DMS53 treated with DMSO at 0.1 percent for 48 hours (cell line): ENCODE measurements around the gene HELZ2.
A peak's percentile ranks its signal among the peaks of the same experiment; 100 is the strongest.
"Not testable (repeated sequence)": the region's sequence is repeated elsewhere in the genome, so short reads cannot be mapped to it uniquely, and the experiment has no call there.

Experiments
- DNase-seq: peaks from one replicate; lab custom pipeline; 2025; ENCODE audit not compliant: unreplicated experiment; lab: John Stamatoyannopoulos, UW

Gene HELZ2, protein sequence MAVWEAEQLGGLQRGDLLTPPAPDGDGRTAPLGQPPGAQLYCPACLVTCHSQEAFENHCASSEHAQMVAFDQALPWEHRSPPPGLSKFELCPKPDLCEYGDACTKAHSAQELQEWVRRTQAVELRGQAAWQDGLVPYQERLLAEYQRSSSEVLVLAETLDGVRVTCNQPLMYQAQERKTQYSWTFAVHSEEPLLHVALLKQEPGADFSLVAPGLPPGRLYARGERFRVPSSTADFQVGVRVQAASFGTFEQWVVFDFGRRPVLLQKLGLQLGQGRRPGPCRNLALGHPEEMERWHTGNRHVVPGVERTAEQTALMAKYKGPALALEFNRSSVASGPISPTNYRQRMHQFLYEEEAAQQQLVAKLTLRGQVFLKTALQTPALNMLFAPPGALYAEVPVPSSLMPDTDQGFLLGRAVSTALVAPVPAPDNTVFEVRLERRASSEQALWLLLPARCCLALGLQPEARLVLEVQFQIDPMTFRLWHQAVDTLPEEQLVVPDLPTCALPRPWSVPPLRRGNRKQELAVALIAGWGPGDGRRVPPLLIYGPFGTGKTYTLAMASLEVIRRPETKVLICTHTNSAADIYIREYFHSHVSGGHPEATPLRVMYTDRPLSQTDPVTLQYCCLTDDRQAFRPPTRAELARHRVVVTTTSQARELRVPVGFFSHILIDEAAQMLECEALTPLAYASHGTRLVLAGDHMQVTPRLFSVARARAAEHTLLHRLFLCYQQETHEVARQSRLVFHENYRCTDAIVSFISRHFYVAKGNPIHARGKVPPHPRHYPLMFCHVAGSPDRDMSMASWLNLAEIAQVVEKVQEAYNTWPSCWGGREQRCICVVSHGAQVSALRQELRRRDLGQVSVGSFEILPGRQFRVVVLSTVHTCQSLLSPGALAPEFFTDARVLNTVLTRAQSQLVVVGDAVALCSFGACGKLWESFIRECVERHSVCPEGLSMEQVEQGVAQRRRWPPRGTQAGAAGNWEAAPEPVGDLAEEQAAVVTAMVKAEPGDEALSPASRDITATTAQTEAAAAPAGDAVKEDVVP (N-terminal part only)

DNA sequence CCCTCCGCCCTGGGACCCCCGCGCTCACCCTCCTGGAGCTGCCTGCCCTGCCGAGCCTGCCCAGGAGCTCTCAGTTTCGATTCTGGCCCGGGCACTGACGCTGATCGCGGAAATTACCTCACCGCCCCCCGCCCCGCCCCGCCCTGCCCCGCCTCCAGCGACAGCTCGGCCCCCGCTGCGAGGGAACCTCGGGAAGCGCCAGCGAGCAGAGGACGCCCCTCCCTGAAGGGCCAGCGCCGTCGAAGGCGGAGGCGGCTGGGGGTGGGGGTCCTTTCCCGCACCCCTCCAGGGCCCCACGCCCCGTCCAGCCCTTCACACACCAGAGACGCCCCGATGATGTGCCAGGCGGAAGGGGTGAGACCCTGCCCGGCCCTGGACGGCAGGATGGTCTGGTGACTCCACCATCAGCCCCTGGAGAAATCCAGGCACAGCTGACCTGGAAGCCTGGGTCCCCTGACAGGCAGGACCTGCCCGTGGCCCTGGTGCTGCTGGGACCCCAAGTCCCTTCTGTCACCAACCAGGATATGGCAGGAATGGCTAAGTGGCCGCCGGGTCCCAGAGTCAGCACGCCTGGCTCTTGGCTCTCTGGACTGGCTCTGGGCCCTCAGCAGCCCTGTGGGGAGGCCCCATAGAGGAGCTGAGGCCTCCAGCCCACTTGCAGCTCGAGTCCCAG, at the start of gene HELZ2:
HELZ2 (minus strand) TSS at position 84 of the 673 bp plus-strand sequence. CDS start 1,854 bp downstream, outside the sequence.
- DNase-seq = peak; percentile 47

DNA sequence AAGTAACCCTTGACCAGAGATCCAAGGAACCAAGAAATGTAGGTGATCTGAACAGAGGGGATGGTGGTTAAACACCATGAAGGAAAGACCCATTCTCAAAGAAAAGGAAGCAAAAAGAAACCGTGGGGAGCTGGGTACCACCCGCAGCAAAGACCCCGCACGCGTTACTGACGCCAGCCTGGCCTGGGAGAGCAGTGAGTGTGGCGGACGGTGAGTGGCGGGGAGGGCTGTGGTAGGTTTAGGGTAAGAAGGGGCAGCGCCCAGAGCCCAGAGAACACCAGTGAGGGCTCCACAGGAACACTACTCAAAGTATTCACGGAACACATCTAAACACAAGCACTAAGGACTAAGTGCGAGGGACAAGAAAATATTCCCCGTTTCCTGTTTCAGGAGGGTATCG, 48.7 kb upstream of the HELZ2 start:
- DNase-seq = no peak

DNA sequence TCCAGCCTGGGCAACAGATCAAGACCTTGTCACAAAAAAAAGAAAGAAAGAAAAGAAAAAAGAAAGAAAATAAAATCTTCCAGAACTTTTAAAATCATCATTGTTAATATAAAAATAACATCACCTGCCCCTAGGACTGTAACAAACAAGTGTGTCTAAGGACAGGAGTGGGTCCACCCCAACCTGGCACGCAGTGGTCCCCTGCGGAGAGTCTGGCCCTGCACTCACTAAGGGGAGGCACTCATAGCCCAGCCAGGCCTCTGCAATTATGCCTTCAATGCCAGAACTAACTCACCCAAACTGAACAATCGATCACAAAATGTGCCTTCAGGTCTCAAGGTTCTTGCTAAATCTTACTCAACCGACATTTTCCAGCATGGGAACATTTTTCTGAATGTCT, 48.1 kb upstream of the HELZ2 start:
- DNase-seq = no peak

DNA sequence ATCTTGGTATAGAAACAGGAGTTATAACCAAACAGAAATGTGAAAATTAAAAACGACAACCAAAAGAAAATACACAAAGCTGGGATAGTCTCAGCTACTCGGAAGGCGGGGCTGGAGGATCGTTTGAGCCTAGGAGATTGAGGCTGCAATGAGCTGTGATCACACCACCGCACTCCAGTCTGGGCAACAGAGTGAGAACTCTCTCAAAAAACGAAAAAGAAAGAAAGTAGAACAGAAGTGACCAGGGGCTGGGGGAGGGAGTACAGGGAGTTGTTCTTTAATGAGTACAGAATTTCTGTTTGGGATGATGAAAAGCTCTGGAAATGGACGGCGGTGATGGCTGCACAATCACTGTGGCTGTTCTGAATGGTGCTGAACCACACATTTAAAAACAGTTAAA, 47.0 kb upstream of the HELZ2 start:
- DNase-seq = no peak

DNA sequence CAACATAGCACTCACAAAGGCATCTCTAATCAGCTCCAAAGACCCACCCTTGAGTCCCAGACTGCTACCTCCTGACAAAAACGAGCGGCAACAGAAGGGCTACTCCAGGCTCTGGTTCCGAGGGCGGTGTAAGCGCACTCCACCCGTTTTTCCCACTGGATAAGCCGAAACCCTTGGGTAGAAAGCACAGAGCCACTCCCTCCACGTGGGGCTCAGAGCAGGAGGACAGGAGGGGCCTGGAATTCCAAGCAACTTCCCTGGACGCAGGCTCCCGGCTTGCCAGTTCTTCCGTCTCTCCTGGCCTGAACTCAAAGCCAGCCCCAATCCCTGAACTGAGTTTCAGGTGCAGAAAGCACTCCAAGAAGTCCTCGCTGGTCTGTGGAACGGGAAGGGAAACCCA, 45.5 kb upstream of the HELZ2 start:
- DNase-seq = no peak

DNA sequence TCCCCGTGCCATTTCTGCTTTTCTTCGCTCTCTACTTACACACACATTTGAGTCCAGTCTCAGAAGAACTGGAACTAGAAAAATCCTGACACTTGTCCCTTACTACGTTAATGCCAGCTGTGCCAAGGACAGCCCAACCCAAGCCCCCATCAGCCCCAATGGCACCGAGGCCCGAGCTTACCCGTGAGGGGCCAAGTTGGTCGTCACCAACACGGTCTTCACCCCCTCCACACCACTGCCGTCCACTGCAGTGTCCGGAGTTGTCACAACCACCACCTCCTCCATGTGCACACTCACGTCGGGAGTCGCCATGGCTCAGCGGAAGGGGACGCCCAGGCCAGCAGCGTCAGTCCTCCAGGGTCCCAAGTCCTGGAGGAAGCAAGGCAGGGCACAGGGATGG, 45.0 kb upstream of the HELZ2 start:
- no peak for DNase-seq

DNA sequence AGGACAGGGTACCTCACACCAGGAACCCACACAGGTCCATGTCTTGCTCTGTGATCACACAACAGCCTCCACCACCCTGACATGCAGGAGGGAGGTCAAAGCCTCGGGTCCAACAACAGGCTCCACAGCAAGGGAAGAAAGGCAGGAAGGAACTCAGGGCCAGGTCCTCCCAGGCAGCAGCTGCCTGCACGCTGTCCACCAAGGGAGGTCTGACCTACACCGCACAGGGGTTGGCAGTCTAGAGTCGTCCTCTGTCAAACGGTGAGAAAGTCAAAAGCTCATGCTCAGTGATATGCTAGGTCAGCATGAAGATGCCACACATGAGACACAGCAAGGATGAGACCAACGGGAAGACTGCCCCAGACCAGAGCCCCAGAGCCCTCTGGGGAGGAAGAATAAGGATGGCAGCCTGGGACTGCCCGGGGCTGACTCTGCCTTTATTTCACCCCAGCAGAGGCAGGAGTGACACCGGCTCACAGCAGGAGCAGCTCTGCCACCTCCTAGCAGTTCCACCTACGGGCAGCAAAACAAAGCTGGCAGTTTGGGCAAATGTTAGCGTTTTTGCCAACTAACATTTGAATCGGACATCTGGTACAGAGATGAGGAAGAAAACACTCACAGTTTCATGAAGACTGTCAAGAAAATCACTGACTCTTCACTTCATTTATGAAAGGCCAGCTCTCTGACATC, 44.4 kb upstream of the HELZ2 start:
- DNase-seq = no peak

DNA sequence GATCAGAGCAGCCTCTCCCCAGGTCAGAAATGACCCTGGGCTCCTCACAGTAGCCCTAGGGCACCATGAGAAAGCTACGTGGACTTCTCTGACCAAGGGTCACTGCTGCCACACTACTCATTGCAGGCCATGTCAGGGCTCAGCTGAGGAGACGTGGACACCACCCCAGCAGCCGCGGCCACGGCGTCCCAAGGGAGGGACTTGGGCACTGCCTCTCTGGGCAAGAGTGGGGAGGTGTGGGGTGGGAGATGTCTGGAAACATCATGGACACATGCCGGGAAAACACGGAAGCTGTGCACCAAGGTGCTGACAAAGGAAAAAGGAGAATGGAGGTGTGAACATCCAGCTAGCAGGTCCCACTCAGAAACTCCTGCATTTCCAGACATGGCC, 43.8 kb upstream of the HELZ2 start:
- no peak for DNase-seq

DNA sequence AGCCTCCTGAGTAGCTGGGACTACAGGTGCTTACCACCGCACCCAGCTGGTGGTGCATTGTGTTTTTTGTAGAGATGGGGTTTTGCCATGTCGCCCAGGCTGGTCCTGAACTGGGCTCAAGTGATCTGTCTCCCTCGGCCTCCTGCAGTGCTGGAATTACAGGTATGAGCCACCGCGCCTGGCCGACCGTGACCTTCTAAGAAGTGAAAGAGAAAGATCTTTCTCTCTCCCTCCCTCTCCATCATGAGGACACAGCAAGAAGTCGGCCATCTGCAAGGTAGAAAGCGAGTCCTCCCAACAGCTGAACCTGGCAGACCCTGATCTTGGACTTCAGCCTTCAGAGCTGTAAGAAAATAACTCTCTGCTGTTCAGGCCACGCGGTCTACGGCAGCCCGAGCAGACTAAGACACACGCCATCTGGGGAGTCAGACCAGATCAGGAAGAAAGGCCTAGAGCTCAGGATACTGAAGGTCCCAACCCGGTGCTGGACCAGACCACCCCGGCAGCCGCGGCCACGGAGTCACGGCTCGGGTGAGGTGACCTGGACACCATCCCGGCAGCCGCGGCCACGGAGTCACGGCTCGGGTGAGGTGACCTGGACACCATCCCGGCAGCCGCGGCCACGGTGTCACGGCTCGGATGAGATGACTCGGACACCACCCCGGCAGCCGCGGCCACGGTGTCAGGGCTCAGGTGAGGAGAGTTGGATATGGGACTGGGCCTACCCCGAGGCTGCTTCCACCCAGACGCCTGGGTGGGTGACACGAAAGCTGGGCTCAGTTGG, 43.2 kb upstream of the HELZ2 start:
- DNase-seq = no peak

DNA sequence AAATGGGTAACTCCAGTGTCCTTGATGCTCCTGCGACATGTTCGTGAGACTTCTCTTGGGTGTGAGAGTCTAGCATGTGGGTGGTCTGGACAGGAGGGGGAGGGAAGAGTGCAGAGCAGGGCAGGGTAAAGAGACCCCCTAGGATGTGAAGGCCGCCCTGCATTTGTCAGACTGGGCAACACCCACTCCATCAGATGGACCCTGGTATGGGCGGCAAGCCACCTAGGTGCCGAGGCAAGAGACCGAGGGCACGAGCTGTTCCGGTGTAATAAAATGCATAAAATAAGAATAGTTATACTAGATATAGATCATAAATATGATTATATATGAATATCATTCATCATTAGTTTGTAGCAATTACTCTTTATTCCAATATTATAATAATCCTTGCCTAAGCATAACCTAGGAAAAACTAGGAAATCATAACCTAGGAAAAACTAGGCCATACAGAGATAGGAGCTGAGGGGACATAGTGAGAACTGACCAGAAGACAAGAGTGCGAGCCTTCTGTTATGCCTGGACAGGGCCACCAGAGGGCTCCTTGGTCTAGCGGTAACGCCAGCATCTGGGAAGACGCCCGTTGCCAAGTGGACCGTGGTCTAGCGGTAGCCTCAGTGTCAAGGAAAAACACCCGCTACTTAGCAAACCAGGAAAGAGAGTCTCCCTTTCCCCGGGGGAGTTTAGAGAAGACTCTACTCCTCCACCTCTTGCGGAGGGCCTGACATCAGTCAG, 40.0 kb upstream of the HELZ2 start:
- DNase-seq = not testable (repeated sequence)

DNA sequence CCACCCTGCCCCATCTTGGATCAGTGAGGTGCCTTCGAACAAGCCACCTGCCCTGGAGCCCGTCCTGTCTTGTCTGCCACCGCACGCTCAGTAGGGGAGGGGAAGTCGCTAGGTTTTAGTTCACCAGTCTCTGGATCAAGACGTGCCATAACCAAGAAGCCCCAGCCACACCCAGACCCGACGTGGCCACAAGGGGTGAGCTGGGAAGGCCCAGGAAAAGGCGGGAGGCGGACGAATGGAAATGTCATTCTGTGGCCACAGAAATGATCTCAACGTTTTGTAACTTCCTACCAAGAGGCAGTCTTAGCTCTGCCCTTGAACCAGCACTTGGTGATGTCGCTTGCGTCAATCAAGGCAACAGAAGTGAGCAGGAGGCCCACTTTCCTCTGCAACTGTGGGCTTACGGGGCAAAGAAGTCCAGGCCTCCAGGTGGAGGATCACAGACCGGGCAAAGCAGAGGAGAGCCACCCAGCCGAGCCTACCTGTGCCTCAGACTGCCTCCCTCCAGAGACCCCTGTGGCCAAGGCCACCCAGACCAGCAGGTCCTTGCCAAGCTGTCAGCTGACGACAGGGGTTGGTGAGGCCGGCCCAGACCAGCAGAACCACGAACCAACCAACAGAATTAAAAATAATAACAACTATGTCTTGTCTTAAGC, 38.4 kb upstream of the HELZ2 start:
- DNase-seq = no peak

DNA sequence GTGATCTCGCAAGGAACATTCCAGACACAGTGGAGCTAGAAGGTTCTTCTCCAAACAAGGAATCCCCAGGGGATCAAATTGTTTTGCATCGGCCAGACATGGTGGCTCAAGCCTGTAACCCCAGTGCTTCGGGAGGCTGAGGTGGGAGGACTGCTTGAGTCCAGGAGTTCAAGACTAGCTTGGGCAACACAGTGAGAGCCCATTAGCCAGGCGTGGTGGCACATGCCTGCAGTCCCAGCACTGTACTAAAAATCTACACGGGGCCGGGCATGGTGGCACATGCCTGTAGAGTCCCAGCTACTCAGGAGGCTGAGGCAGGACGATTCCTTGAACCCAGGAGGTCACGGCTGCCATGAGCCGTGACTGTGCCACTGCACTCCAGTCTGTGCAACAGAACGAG, 37.6 kb upstream of the HELZ2 start:
- DNase-seq = no peak

DNA sequence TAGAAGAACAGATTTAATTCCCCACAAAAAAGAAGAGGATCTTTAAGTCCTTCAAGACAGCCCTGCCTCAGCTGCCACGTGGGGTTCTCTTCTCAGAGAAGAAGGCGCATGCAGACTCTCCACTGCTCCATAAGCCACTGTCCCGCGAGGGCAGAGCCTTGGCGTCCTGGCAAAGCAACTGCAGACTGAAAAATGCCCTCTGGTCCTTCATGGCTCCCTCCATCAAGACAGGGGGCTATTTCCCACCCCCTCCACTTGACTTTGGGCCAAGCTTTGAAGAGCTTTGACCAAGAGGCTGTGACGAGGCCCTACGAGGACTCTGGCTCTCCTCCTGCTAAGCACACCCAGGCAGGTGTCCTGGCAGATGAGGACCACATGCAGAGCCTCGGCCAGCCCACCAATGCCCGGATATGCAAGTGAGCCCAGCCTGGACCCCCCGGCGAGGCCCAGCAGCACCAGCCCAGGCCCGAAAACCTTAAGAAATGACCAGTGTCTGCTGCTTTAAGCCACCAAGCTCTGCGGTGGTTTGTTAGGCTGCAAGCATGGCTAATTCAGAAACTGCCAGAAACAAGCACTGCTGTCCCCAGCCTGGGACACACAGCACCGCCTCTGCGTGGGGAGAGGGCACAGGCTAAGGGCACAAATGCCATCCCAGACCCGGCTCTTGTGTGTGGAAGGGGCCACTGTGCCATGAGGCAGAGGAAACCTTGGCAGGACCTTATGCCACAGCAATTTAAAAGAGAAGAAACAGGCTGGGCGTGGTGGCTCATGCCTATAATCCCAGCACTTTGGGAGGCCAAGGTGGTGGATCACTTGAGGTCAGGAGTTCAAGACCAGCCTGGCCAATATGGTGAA, 36.8 kb upstream of the HELZ2 start:
- no peak for DNase-seq

DNA sequence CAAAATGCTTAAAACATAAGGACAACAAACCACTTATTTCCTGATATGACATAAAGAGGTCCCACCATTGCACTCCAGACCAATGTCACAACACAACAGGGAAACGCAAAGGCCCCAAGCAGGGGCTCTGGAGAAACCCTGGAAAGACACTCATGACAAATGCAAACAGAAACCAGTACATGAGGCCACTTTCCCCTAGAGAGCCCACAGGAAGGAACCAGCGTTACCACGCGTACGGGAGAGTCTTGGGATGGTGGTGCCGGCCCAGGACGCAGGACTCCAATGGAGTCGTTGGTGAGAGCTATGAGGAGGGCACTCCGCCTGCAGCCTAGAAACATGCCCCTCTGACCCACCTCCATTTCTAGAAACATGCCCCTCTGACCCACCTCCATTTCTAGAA, 32.6 kb upstream of the HELZ2 start:
- no peak for DNase-seq

DNA sequence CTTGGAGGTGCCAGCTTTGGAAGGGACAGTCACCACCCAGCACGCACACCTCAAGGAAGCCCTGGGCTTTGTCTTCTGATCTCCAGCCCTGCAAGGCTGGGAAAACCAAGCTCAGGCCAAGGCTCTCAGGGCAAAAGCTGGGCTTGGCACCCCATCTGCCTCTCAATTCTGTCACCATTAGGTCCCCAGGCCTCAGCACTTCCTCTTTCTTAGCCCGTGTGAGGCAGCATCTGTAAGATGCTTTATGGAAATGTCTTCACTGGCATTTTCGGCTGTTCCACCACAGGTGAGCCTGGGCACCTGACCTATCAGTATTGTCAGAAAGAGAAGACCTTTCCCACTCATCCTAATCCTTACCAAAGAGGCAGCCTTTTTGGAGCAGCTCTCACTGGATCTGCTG, 28.3 kb upstream of the HELZ2 start:
- DNase-seq = no peak

DNA sequence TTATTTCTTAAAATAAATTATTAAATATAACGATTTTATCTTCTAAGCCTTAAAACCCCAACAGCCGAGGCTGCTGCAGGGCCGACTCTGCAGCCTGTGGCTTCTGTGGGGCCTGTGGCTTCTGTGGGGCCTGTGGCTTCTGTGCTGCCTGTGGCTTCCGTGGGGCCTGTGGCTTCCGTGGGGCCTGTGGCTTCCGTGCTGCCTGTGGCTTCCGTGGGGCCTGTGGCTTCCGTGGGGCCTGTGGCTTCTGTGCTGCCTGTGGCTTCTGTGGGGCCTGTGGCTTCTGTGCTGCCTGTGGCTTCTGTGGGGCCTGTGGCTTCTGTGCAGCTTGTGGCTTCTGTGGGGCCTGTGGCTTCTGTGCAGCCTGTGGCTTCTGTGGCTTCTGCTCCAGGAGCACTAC, 27.6 kb upstream of the HELZ2 start:
- DNase-seq = not testable (repeated sequence)

DNA sequence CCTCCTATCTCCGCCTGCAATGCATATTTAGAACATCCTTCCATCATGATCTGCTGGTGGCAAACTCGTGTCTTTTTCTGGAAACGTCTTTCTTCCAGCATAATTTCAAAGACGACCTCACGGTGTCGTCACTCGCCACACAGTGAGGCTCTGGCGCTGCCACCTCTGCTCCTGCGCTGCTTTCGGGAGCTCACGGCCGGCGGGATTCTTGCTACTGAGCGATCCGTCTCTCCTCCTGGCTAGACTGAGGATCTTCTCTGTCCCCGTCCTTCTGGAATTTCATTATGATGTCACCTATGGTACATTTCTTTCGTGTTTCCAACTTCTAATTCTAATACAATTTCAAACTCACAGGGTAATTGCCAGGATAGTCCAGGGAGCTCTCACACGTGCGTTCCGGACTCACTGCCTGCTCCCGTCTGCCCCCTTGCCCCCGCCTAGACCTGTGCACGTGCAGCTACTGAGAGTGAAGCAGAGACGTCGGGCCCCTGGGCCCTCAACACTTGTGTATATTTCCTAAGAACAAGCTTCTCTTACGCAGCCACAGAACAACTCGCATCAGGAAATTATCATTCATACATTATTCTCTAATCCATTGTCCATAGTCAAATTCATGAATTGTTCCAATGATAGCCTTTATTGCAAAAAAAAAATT, 25.5 kb upstream of the HELZ2 start:
- no peak for DNase-seq
